HCT116 (cell line): ENCODE data around the gene PIGL.

Experiments used
- CTCF ChIP-seq, 3 experiments: fragments of 200-600 bp in 1 of 3; sonication (generic) in 1 of 3; IDR thresholded peaks in 2 of 3; conservative IDR thresholded peaks in 1 of 3; 2 replicates each; pipeline ENCODE4 v1.5.1; 2012 to 2017; ENCODE audit warnings: low read depth in 2 of 3, low read length in 2 of 3, antibody characterized with exemption in 1 of 3, borderline replicate concordance in 1 of 3, control low read depth in 1 of 3, mild to moderate bottlenecking in 1 of 3, mixed read lengths in 1 of 3, mixed run types in 1 of 3, moderate library complexity in 1 of 3; ENCODE audit not compliant: insufficient read depth in 1 of 3
- RAD21 ChIP-seq: IDR thresholded peaks from 2 replicates; pipeline ENCODE4 v1.6.1; 2012; ENCODE audit warnings: low read depth, mild to moderate bottlenecking

GRCh38 chr17:16273929-16274339 lies 56.9 kb downstream of the PIGL start:
- no peak; the same call in 1 of the 2 replicates for TF ChIP-seq RAD21
- no peak for TF ChIP-seq CTCF (IDR thresholded peaks at IDR 0.05 in 2 of 3, conservative IDR thresholded peaks at IDR 0.05 in 1 of 3; ENCODE audit: borderline replicate concordance in 1 of 3, insufficient read depth in 1 of 3, low read depth in 2 of 3, low read length in 2 of 3)
